Nephron (organoid): ENCODE results near the gene LPCAT3.

Experiments
- H3K27ac Mint-ChIP-seq, 3 experiments: 2 replicates each; pipeline ENCODE4 v1.8.0; 2020; ENCODE audit warnings: mixed read lengths in 3 of 3, mild to moderate bottlenecking in 2 of 3, moderate library complexity in 1 of 3
- H3K27me3 Mint-ChIP-seq: 2 replicates; pipeline ENCODE4 v1.8.0; 2021; ENCODE audit warnings: low read depth, mild to moderate bottlenecking, moderate library complexity, mixed read lengths
- H3K36me3 Mint-ChIP-seq: 2 replicates; pipeline ENCODE4 v1.8.0; 2020; ENCODE audit warnings: low read depth, mixed read lengths
- H3K4me1 Mint-ChIP-seq: 2 replicates; pipeline ENCODE4 v1.8.0; 2020; ENCODE audit warnings: mixed read lengths
- H3K4me3 Mint-ChIP-seq, 3 experiments: 2 replicates each; pipeline ENCODE4 v1.8.0; 2020; ENCODE audit warnings: mild to moderate bottlenecking in 3 of 3, mixed read lengths in 3 of 3, moderate library complexity in 2 of 3
- H3K9me3 Mint-ChIP-seq: 2 replicates; pipeline ENCODE4 v1.8.0; 2020; ENCODE audit warnings: mixed read lengths
- TF ChIP-seq, protein P1 (sequence below), 3 experiments: fragments of 200-600 bp; sonication (generic); IDR thresholded peaks; one replicate each; pipeline ENCODE4 v1.5.0; 2021; ENCODE audit warnings: antibody characterized with exemption in 3 of 3; ENCODE audit not compliant: unreplicated experiment in 3 of 3

Gene LPCAT3, protein sequence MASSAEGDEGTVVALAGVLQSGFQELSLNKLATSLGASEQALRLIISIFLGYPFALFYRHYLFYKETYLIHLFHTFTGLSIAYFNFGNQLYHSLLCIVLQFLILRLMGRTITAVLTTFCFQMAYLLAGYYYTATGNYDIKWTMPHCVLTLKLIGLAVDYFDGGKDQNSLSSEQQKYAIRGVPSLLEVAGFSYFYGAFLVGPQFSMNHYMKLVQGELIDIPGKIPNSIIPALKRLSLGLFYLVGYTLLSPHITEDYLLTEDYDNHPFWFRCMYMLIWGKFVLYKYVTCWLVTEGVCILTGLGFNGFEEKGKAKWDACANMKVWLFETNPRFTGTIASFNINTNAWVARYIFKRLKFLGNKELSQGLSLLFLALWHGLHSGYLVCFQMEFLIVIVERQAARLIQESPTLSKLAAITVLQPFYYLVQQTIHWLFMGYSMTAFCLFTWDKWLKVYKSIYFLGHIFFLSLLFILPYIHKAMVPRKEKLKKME

DNA sequence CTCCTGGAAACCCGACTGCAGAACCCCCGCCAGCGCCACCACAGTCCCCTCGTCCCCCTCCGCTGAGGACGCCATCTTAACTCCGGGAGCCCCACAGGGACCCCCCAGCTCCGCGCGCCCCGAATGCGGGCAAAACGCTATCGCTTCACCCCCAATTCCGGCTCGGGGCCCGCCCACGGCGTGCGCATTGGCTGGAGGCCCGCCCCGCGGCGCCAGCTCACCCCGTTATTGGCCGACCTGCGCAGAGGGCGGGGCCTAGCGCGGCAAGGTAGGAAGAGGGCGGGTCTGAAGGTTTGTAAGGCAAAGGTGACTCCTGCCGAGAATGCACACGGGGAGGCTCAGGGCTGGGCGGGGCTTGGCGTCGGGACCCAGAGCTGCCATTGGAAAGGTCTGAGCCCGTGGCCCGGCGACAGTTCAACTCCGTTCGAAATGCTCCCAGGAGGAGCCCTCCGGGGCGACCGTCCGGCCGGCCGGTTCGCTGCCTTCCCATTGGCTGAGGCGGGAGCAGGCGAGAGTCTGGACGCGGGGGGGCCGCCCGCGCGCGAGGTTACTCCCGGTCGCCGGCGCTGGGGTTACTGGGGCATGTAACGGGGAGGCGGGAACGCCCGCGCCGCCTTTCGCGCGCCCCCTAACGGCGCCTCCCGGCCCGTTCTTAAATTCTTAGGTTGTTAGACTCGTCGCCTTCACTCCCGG lies at the start of gene LPCAT3:
Gene LPCAT3 (minus strand): TSS at position 127 of the 693 bp plus-strand sequence. CDS start 52 bp downstream, at position 75.
- Mint-ChIP-seq H3K9me3 (no peaks in the 10 kb centered on the region), H3K4me1 (peaks cover 31% of the 10 kb centered on the region)

DNA sequence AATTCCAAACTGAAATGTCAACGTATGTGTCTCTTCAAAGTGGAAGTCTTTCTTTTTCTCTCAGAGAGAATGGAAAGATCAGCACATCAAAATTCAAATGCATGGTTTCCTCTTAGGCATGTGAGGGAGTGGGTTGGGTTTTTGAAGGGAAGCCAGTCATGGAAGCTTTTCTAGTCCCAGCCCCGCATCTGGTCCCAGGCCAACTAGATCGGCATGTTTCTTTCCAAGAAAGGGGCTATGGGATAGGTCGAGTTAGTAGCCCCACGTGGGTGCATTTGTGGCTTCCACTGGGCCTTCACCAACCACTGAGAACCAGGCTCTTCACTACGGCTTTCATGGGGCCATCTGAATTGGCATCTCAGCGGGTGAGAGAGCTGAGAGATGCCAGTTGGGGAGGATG lies 48.8 kb upstream of the LPCAT3 start:
- no peaks in the 10 kb centered on the region for H3K36me3 Mint-ChIP-seq
- H3K4me1 Mint-ChIP-seq: peaks cover 11% of the 10 kb centered on the region
- TF ChIP-seq, protein P1, sequence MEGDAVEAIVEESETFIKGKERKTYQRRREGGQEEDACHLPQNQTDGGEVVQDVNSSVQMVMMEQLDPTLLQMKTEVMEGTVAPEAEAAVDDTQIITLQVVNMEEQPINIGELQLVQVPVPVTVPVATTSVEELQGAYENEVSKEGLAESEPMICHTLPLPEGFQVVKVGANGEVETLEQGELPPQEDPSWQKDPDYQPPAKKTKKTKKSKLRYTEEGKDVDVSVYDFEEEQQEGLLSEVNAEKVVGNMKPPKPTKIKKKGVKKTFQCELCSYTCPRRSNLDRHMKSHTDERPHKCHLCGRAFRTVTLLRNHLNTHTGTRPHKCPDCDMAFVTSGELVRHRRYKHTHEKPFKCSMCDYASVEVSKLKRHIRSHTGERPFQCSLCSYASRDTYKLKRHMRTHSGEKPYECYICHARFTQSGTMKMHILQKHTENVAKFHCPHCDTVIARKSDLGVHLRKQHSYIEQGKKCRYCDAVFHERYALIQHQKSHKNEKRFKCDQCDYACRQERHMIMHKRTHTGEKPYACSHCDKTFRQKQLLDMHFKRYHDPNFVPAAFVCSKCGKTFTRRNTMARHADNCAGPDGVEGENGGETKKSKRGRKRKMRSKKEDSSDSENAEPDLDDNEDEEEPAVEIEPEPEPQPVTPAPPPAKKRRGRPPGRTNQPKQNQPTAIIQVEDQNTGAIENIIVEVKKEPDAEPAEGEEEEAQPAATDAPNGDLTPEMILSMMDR (IDR thresholded peaks at IDR 0.05; ENCODE audit: unreplicated experiment in 3 of 3): no peak
- no peaks in the 10 kb centered on the region for H3K9me3 Mint-ChIP-seq
- H3K27me3 Mint-ChIP-seq: peaks cover 9% of the 10 kb centered on the region
- H3K4me3 Mint-ChIP-seq: no peak overlapping the region
- H3K27ac Mint-ChIP-seq: no peak overlapping the region

More for the DNA sequence above, at the start of gene LPCAT3:
- H3K27ac Mint-ChIP-seq: peak within 1 kb of the TSS; percentile 77 to 97 (median 96)
- peak within 1 kb of the TSS; percentile 88 to 92 (median 91) for H3K4me3 Mint-ChIP-seq
- H3K36me3 Mint-ChIP-seq: peaks cover 8% of the 10 kb centered on the region
- peaks cover under 1% of the 10 kb centered on the region for H3K27me3 Mint-ChIP-seq
- TF ChIP-seq, protein P1 (IDR thresholded peaks at IDR 0.05; ENCODE audit: unreplicated experiment in 3 of 3): peak; percentile 80 to 91 (median 84)

DNA sequence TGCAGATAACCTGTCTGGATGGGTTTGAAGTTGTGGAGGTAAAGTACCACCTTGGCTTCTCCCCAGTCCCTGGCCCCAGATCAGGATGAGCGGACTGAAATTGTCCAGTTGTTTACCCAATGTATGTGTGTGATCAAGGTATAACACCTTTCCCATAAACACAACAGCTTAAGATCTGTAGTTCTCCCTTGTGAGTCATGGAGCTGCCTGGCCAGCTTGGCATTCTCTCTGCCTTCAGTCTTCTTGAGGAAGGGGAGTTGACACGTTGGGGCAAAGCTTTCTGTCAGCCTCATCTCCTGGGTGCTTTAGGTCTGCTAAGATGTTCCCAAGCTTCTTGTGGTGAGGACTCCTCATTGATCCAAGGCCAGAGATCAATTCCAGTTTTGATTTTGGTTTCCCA lies 48.3 kb upstream of the LPCAT3 start:
- TF ChIP-seq, protein P1 (IDR thresholded peaks at IDR 0.05; ENCODE audit: unreplicated experiment in 3 of 3): no peak
- H3K27me3 Mint-ChIP-seq: peaks cover 7% of the 10 kb centered on the region
- no peaks in the 10 kb centered on the region for H3K36me3 Mint-ChIP-seq
- H3K4me1 Mint-ChIP-seq: peaks cover 11% of the 10 kb centered on the region
- H3K9me3 Mint-ChIP-seq: no peaks in the 10 kb centered on the region
- no peak overlapping the region for H3K4me3 Mint-ChIP-seq
- no peak overlapping the region for H3K27ac Mint-ChIP-seq

DNA sequence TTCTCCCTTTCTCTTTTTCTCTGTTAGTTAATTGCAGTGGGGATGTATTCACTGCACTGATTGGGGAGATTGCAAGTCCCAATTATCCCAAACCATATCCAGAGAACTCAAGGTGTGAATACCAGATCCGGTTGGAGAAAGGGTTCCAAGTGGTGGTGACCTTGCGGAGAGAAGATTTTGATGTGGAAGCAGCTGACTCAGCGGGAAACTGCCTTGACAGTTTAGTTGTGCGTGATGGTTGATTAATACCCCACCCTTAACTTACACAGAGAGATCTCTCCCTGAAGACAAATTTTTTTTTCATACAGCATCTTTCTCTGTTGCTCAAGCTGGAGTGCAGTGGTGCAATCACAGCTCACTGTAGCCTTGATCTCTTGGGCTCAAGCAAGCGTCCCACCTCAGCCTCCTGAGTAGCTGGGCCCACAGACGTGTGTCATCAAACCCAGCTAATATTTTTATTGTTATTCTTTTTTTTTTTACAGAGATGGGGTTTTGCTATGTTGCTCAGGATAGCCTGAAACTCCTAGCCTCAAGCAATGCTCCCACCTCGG lies 46.9 kb upstream of the LPCAT3 start:
- Mint-ChIP-seq H3K9me3 (no peaks in the 10 kb centered on the region), H3K36me3 (no peaks in the 10 kb centered on the region), H3K4me3 (no peak overlapping the region), H3K27ac (no peak overlapping the region), H3K4me1 (peaks cover 18% of the 10 kb centered on the region), H3K27me3 (peaks cover 6% of the 10 kb centered on the region)
- TF ChIP-seq, protein P1 (IDR thresholded peaks at IDR 0.05; ENCODE audit: unreplicated experiment in 3 of 3): no peak

DNA sequence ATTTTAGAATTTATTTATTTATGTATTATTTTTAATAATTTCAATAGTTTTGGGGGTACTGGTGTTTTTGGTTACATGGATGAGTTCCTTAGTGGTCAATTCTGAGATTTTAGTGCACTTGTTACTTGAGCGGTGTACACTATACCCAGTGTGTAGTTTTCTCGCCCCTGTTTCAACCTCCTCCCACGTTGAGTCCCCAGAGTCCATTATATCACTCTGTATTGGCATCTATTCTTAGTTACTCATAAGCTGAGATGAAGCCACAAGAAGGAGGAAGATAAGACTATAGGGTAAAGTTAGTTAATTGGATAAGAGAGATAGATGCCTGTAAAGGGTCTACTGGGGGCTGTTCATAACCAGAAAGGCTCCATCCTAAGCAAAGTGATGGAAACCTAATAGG lies 46.2 kb upstream of the LPCAT3 start:
- H3K9me3 Mint-ChIP-seq: no peaks in the 10 kb centered on the region
- H3K4me1 Mint-ChIP-seq: peaks cover 20% of the 10 kb centered on the region
- TF ChIP-seq, protein P1 (IDR thresholded peaks at IDR 0.05; ENCODE audit: unreplicated experiment in 3 of 3): no peak
- H3K27ac Mint-ChIP-seq: no peak overlapping the region
- no peaks in the 10 kb centered on the region for H3K36me3 Mint-ChIP-seq
- H3K4me3 Mint-ChIP-seq: no peak overlapping the region
- H3K27me3 Mint-ChIP-seq: peaks cover 6% of the 10 kb centered on the region
